HG03520 (cell line): ENCODE results near the gene HSPE1.
"Not testable (repeated sequence)": the region's sequence is repeated elsewhere in the genome, so short reads cannot be mapped to it uniquely, and the experiment has no call there.

Experiments
- ATAC-seq: cut with Tn5 transposase; IDR thresholded peaks from one replicate; pipeline ENCODE4 v1.9.1; 2021; ENCODE audit warnings: mild to moderate bottlenecking, moderate library complexity; ENCODE audit not compliant: unreplicated experiment

The HSPE1 gene

DNA sequence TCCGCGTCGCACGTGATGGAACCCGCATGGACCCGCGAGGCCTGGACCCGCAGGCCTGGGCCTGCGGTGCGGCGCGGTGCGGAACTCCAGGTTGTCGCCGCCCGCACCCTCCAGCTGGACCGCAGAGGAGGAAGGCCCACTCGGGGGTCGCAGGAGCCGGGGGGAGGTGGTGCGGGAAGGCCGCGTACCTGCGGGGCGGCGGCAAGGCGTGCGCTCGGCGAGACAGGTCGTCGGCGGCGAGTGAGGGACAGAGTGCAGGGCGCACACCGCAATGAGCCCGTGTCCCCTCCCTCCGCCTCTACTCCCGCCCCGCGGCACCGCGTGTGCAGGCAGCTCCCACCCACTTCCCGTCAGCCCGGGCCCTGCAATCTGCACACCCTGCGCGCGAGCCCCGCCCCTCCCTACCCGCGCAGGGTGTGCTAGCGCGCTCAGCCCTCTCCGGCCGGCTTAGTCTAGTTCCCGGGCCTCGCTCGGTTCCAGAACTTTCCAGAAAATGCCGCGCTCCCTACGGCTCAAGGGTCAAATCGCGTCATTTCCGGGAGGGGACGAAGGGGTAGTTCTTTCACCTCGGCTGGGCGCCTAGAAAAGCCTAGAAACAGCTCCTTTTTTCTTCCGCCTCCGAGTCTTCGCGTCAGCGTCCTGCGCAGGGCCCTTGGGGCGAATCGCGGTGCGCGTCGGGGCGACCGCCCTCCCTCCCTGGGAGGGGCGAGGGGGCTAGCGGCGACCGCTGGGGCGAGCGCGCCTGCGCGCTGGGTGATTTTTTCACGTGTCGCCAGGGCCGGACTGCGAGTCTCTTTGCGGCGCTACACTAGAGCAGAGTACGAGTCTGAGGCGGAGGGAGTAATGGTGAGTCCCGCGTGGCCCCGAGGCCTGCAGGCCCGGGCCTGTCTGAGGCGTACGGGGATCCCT is at the start of gene HSPE1, which contains the start of gene HSPD1:
HSPE1 (plus strand) TSS at position 786 of the 909 bp plus-strand sequence; CDS start at position 844, 58 bp downstream.
HSPD1 (minus strand) TSS at position 247 of the 909 bp plus-strand sequence. CDS start 992 bp downstream, outside the sequence.
- ATAC-seq = peak; percentile 76

DNA sequence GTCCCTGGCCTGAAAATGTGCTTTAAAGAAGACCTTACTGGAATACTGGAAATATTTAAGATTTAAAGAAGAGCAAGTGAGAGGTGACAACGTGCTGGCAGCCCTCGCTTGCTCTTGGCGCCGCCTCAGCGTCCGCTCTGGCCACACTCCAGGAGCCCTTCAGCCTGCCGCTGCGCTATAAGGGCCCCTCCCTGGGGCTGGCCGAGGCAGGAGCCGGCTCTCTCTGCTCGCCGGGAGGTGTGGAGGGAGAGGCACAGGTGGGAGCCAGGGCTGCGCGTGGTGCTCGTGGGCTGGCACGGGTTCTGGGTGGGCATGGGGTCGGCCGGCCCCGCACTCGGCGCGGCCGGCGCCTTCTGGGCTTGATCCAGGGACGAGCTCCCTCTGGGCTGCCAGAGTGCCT is 49.7 kb upstream of the HSPE1 start:
- no peak for ATAC-seq

DNA sequence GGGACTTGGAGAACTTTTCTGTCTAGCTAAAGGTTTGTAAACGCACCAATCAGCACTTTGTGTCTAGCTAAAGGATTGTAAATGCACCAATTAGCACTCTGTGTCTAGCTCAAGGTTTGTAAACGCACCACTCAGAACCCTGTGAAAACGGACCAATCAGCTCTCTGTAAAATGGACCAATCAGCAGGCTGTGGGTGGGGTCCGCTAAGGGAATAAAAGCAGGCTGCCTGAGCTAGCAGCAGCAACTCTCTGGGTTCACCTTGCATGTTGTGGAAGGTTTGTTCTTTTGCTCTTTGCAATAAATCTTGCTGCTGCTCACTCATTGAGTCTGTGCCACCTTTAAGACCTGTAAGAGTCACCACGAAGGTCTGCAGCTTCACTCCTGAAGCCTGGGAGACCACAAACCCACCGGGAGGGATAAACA is 49.2 kb upstream of the HSPE1 start:
- not testable (repeated sequence) for ATAC-seq

DNA sequence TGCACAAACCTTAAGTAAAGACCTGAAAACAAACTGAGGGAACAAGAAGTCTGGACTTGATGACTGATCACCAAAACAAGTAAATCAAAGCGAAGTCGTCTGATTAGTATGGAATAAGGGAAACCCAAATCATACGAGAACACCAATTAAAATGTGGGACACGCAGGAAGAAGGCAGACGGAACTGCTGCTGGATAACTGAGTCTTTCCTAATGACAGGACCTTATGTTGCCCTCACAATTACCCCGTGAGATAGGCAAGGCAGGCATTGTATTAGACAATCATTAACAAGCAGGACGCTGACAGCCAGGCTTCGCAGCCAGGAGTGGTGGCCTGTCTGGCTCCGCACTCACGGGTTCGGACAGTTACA is 47.4 kb upstream of the HSPE1 start:
- no peak for ATAC-seq

DNA sequence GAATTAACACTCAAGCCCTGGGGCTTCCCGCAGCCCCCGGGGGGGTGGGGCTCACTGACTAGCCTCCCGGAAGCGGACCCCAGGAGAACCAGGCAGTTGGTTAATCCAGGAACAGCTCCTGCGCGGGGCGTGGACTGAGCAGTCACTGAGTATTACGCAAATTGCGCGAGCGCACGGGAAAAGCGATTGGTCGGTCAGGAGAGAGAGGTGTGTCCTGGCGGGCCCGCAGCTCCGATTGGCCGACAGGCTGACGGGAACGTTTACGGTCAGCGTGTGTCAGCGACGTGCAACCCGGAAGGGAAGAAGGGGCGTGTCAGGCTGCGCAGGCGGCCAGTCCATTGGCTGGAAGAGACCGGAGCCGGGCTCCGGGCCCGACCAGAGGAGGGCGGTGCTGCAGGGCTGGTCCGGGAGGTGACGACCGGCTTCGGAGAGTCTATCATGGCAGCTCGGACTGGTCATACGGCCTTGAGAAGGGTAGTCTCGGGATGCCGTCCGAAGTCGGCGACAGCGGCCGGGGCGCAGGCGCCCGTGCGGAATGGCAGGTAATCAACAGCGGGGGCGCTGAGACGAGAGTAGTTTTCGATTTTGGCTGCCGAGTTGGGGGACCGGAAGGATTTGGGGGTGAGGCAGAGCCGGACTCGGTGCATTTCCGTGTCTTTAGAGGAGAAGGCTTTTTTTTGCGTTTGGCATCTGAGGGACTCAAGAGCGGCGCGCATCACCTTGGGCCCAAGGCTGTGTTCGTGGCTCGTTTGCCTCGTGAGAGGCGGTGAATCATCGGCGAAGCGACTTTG is 46.9 kb upstream of the HSPE1 start, which contains the start of gene COQ10B:
COQ10B (plus strand) TSS at position 430 of the 791 bp plus-strand sequence; CDS start at position 439, 9 bp downstream.
- peak; percentile 92 for ATAC-seq

DNA sequence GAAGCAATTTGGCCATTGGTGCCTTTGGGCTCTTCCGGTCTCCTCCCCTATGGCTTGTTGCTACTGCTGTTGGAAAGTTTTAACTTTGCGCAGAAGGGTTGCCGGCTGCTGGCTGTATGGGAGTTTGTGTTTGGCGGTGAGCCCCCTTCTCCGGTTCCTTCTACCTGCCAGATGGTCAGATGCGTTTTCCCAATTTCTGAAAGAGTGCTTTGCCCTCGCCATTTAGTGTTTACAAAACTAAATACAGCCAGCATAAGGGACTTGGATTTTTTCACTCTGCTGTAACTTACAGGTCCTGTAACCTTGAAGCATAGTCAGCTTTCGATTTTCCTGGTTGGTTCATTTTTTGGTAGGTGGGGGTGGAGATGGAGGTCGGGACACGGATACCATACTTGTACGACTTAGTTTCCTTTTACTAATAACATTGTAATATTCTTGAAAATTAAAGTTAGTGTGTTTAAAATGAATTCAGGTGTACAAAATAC is 46.2 kb upstream of the HSPE1 start:
- ATAC-seq = peak; percentile 18

DNA sequence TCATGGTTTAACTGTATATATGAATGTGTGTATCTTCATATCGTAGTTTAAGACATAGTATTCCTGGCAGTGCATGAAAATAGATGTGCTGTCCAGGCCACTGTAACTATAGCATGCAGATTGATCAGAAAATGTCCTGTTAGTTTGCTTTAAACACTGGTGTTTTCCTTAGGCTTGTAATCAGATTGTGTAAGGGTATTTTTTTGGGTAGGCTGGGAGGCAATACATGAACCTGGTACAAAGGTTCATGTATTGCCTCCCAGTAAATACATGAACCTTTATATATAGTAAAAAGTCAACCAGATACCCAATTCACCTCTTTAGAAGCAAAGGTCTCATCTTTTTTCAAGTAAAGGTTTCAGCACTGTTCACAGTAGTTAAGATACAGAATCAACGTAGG is 45.3 kb upstream of the HSPE1 start:
- no peak for ATAC-seq

DNA sequence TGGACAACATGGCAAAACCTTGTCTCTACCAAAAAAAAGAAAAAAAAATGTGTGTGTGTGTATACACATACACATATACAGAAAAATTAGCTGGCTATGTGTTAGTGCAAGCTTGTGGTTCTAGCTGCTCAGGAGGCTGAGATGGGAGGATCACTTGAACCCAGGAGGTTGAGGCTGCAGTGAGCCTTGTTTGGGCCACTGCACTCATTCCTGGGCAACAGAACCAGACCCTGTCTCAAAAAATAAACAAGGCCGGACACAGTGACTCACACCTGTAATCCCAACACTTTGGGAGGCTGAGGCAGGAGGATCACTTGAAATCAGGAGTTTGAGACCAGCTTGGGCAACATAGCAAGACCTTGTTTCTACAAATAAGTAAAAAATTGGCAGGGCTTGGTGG is 44.8 kb upstream of the HSPE1 start:
- ATAC-seq = no peak

DNA sequence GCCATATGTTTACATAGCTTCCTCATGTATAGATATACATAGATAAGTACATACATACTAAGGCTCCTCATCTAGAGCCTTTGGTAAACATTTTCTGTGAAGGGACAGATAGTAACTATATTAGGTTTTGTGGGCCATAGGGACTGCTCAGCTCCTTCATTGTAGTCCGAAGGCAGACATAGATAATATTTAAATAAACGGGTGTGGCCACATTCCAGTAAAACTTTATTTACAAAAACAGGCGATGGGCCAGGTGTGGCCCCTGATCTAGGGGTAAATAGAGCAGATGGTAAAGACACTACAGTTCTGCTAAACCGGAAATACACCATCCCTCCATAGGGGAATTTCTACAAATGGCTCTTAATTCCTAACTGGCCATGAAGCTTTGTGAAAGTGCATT is 39.5 kb upstream of the HSPE1 start:
- no peak for ATAC-seq

DNA sequence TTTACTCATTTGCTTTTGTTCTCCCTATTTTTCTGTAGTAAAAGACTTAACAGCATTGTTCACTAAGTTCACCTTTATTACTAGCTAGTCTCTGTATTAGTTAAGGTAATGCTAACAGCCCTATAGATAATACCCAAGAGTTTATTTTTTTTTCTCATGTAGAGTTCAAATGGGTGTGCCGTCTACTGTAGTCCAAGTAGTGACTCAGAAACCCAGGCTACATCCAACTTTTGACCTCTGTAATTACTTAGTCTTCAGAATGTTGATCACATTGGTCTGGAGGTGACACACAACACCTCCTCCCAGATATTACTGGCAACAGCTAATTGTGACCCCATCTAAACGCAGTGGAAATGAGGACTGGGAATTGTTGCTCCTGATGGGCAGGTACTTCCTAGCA is 39.1 kb upstream of the HSPE1 start:
- no peak for ATAC-seq

DNA sequence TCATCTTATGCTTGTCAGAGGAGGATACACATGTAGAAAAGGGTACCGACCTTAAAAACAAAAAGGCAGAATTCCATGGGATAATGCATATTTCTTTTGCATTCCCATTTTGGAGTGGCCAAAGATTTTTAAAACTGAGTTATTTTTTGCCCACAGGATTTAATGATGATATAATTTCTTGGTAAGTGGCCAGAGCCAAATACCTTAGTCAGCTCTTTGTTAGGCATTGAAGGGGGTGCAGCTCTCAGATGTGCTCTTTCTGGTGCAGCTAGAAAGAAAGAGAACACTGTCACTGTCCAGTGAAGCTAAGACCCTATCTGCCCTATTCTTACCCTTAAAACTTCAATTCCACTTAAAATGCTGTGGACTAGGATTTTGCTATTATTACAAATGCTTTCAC is 36.0 kb upstream of the HSPE1 start:
- ATAC-seq = no peak

DNA sequence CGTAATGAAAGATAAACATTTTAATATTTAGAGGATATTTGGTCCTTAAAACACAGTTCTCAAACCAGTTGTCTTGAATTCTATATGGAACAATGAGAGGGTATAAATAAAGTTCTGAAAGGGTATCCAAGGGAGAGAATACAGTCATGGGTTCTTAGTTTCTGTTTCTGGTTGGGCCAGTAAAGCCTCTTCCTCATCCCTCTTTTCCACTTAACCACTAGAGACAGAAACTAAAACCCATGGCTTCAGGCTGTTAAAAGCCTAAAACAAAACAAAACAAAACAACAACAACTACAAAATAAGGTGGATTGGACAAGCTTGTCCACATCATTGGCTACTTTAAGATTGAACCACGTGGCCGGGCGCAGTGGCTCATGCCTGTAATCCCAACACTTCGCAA is 28.0 kb upstream of the HSPE1 start:
- no peak for ATAC-seq

DNA sequence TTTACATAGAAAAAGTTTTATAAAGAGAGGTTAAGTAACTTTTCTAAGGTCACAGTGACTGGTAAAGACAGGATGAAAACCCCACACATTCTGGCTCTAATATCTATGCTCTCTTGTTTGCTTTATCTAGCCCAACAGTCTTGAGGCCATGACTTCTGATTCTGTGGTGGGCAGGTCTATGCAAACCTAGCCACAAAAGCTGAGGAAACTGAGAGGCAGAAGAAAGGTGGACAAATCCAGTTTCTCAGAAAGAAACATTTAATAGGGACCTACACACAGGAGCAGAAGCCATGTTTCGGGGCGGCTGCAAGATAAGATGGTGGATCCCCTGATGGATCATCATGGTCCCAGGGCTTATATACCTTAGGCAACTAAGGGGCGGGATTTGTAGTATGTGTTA is 22.4 kb upstream of the HSPE1 start:
- ATAC-seq = no peak

DNA sequence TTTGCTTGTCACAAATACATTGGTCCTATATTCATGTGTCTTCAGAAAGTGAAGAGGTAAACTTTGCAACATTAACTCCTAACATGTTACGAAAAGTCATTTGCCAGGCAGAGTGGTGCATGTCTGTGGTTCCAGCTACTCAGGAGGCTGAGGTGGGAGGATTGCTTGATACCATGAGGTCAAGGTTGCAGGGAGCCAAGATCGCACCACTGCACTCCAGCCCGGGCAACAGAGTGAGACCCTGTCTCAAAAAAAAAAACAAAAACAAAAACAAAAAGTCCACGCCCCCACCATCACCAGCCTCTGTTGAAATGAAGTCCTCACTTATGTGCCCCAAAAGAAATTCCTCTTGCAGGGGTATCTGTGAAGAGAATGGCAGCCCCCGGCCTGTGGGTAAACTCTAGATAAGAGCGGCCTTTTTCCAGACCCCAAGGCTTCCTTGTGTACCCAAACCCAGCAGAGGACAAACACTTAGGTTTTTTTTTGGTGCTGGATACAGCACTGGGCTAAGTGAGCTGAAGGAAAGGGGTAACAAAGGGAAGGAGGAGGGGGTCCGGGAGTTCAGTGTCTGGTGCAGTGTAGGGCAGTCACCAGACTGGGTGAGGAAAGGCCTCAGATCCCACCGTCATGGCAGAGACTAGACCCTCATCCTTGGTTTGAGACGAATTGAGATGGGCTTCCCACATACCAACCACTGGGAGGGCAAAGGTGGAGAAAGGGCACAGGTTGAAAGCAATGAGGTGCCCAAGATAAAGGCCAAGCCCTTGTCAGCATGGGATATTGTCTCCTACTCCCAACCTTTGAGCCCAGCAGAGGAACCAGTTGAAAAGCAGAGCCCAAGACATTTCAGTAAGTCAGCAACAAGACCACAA is 19.8 kb upstream of the HSPE1 start:
- no peak for ATAC-seq

DNA sequence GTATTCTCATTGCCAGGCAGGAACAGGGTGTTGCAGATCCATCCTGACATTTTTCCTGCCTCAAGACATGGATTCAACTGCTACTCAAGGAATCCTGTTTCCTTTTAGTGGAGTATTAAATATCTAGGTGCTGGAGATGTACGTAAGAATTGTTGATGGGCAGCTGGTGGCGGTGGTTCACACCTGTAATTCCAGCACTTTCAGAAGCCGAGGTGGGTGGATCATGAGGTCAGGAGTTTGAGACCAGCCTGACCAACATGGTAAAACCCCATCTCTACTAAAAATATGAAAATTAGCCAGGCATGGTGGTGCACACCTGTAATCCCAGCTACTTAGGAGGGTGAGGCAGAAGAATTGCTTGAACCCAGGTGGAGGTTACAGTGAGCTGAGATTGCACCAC is 15.9 kb upstream of the HSPE1 start:
- not testable (repeated sequence) for ATAC-seq

DNA sequence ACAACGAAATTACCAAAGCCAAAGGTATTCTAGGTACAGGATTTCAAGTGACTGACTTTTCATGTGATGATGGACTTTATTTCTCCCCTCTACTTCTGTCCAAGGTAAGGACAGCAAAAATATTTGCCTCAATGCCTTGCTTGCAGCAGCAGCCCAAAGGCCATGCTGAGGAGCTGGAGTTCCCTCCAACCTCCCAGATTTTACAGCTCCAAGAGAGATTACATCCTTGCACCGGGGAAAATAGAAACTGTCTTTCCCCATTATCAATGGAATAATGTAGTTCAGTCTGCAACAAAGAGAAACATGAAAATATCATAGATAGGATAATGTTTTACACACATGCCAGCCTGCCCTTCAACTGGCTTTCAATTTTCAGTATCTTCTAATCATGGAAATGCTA is 14.0 kb upstream of the HSPE1 start:
- ATAC-seq = no peak

DNA sequence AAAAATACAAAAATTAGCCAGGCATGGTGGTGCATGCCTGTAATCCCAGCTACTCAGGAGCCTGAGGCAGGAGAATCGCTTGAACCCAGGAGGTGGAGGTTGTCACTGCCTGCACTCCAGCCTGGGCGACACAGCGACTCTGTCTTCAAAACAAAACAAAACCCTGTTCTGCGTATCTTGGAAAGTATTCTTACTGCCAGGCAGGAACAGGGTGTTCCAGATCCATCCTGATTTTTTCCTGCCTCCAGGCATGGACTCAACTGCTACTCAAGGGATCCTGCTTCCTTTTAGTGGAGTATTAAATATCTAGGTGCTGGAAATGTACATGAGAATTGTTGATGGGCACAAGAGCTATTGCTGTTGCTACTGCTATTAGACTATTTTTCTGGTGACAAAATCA is 12.8 kb upstream of the HSPE1 start:
- ATAC-seq = no peak

DNA sequence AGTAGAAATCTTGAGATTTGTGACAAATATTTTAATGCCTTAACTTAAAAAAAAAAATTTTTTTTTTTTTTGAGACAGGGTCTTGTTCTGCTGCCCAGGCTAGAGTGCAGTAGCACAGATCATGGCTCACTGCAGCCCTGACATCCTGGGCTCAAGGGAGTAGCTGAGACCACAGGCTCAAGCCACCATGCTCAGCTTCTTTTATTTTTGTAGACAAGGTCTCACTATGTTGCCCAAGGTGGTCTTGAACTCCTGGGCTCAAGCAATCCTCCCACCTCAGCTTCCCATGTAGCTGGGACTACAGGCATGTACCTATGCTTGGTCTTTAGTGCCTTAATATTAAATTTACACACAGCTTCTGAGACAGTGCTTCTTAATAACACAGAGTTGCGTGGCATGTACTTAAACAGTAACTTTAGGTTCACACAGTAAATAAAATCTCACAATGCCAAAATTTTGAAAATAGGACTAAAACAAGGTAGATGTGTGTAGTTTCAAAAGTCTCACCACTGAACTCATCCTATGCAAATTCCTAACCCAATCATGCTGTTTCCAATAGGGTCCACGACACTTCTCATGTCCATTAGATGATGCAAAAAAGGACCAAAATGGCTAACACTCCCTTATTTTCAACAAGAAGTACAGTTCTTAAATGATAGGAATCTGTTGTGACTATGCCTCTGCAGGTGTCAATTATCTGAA is 4.6 kb upstream of the HSPE1 start:
- ATAC-seq = no peak

DNA sequence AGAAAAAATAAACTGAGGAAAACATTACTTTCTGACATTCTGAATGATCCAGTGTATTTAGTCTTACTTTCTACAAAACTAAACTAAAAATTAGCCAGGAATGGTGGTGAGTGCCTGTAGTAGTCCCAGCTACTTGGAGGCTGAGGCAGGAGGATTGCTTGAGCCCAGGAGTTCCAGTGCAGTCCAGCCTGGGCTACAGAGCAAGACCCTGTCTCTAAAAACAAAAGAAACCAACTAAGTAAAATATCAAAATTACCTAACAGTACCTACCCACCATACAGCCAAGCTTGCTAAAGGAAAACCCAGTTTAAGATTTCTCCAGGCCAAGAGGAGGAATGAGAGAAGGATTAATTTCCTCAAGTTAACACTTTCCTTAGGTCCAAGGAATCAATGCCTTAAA is 3.5 kb upstream of the HSPE1 start:
- ATAC-seq = no peak

DNA sequence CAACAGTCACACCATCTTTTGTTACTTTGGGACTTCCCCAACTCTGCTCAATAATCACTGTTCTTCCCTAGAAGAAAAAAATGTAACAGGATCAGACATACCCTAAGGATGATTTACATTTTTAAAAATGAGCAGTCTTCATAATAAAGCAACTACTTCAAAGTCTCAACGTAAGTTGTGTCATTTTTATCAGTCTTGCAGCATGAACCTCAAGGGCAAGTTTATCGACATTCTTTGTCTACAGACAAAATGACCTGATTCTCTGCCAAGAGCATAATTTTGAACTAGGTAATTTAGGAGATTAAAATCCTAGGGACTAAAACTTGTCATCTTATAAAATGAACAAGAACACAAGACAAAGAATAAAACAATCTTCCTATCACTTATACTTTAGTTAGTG is 2.9 kb upstream of the HSPE1 start:
- no peak for ATAC-seq
